HG02642 (cell line): ENCODE measurements around the gene HRG.
A peak's percentile ranks its signal among the peaks of the same experiment; 100 is the strongest.
"Not testable (repeated sequence)": the region's sequence is repeated elsewhere in the genome, so short reads cannot be mapped to it uniquely, and the experiment has no call there.

Source experiments
- ATAC-seq: cut with Tn5 transposase; IDR thresholded peaks from one replicate; pipeline ENCODE4 v1.9.1; 2021; ENCODE audit warnings: mild to moderate bottlenecking; ENCODE audit not compliant: unreplicated experiment, poor library complexity

HRG gene

DNA sequence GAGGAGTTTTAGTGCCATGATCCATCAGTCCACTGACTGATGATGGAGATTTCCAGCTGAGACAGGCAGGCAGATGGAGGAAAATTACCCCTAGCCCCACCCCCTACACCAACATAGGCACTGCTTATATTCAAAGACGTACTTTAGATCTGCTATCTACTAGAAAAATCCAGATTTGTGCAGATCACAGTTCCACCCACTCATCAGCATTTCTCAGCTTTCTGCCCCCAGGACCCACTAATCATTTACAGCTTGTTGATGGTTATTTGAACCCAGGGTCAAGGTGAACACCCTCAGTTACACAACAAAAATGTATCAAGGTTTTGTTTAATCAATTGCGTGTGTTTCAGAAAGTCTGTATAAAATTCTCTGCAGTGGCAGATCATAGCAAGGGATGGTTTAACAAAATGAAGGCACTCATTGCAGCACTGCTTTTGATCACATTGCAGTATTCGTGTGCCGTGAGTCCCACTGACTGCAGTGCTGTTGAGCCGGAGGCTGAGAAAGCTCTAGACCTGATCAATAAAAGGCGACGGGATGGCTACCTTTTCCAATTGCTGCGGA lies at the start of gene HRG:
TSS of gene HRG (plus strand) at position 390 of the 564 bp plus-strand sequence. CDS start at position 408, 18 bp downstream.
- ATAC-seq, result no peak

GRCh38 chr3:186616299-186616617 lies 49.6 kb upstream of the HRG start:
- ATAC-seq, result no peak

DNA sequence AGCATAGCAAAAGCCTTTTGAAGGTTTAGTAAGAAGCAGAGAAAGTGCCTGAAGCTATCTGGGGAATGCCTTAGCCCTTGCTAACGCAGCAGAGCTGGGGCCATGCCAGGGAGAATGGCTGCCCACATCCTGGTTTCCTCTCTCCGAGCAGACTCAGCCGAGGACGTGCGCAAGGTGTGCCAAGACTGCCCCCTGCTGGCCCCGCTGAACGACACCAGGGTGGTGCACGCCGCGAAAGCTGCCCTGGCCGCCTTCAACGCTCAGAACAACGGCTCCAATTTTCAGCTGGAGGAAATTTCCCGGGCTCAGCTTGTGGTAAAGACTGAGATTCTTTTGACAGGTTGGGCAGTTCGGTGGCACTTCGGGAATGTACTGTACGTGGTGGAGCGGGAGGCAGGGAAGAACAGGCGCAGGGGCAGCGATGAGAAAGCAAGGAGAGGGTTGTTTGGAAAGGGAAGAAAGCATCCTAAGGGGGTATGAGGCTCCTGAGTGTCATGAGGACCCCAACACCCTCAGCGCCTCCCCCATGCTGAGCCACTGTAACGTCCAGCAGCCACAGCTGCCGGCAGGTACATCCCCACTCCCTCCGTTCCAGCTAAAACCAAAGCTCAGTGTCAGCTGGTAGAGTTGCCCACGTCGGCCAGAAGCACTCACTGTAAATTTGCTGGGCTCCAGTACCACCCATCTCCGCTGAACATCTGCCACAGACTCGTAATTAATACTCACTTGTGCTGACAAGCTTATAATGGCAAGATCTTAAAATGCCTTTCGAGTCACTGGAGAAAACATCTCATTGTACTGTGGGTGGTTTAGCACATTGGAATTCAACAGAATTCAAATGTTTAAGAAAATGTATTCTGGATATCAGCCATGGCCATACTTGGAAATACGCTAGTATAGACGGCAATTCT lies 48.5 kb upstream of the HRG start:
- peak; percentile 92 for ATAC-seq

- ATAC-seq, result no peak
These were observed 47.4 kb upstream of the HRG start for GRCh38 chr3:186618318-186618938.

GRCh38 chr3:186619787-186620212 lies 46.0 kb upstream of the HRG start:
- no peak for ATAC-seq

- no peak for ATAC-seq
These were observed 45.4 kb upstream of the HRG start for GRCh38 chr3:186620213-186621092.

GRCh38 chr3:186621894-186622650 lies 43.7 kb upstream of the HRG start:
- no peak for ATAC-seq

- ATAC-seq, result no peak
These were observed 43.0 kb upstream of the HRG start for GRCh38 chr3:186622651-186623310.

DNA sequence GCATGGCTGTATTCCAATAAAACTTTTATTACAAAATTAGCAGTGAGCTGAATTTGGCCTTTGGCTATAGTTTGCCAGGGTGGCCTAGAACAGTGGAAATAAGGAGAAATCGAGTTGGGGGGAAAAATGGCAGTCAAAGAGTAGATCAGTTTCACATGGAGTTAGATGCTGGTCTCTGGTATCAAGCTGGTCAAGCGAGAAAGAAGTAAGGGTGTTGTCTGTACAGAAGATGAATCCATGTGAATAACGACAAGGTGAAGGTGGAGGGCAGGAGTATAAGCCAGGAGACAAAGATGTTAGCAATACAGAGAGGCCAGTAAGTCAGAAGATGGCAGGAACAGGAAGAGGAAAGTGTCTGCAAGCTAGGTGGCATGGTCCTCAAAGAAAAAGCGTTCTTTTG lies 41.2 kb upstream of the HRG start:
- no peak for ATAC-seq

DNA sequence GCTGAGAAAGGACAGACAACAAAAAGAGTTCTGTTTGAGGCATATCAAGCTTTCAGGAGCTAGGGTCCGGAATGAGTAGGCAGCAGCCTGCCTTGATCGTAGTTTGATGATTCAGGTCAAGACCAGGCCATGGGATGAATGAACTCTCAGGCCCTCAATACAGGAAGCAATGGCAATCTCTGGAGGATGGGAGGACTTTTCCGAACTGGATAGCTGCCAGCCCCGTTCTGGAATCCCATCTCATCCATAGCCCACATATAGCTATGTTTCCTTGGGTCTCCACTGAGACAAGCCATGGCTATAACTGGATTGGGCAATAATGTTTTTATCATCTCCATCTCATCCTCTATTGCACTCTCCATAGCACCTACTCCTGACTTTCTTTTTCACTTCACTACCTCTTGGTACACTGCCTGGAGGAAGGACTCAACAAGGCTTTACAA lies 40.2 kb upstream of the HRG start:
- no peak for ATAC-seq

GRCh38 chr3:186626254-186626847 lies 39.5 kb upstream of the HRG start:
- ATAC-seq, result no peak

DNA sequence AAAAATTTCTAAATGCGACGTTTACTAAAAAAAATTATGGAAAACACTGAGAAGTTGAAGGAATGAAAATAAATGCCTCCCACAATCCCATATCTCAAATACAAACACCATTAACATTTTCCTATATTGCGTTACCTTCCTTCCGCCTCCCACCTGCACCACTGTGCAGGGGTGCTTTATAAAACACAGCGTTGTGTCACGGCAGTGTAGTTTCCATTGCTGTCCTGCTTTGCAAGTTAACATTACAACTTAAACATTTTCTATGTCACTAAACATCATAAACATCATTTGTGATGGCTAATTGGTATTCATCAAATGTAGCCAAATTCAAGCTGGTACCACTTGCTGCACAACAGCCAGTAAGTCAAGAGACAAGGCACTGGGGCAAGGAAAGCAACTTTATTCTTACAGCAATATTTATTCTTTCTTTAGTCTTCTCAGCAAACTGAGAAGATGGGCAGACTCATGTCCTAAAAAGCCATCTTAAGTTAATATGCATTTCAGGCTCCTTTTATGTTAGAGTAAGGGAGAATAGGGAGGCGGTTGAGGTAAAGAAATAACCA lies 37.9 kb upstream of the HRG start:
- ATAC-seq, result no peak

- ATAC-seq, result no peak
These were observed 37.1 kb upstream of the HRG start for GRCh38 chr3:186628756-186629155.

GRCh38 chr3:186630950-186631641 lies 34.7 kb upstream of the HRG start:
- ATAC-seq, result no peak

DNA sequence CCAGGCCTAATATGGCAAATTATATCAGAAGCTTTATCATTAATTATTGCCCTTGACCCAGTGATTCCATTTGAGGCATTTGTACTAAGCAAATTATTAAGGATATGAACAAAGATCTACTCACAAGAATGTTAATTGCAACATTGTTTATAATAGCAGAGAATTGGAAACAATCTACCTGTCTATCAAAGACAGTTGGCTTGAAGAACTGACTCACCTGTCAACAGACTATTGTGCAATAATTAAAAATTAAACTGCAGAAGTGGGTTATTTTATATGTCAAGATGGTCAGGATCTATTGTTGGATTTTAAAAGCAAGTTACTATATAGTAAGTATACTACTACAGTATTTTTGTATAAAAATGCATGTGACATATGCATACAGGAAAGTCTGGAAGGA lies 32.3 kb upstream of the HRG start:
- ATAC-seq, result no peak

GRCh38 chr3:186634207-186634606 lies 31.6 kb upstream of the HRG start:
- not testable (repeated sequence) for ATAC-seq

- no peak for ATAC-seq
These were observed 30.3 kb upstream of the HRG start for GRCh38 chr3:186635532-186635931.

DNA sequence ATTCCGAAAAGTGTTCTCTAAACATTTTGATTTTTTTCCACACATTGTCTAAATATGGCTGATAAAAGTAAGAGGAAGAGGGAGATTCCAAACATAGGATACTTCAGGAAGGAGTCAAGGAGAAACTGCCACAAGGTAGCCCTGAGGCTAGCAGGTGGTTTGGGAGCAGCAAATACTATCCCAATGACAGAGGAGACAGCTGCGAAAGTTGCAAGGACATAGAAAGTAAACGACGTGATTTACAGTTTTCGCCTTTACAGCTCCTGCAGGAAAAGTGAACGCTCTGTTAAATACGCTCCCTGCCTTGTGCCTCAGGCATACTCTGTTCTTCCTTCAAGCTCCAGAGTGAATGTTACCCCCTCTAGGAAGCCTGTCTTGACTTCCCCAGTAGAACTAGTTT lies 29.3 kb upstream of the HRG start:
- no peak for ATAC-seq
